Neuron (in vitro differentiated cells): ENCODE measurements around the gene HLA-E.
A peak's percentile ranks its signal among the peaks of the same experiment; 100 is the strongest.

Source experiments
- H2AFZ ChIP-seq: one replicate; pipeline ENCODE4 v1.6.1; 2013; ENCODE audit warnings: low read depth, mild to moderate bottlenecking, inconsistent platforms, low read length, moderate library complexity
- H3K27me3 ChIP-seq: one replicate; pipeline ENCODE4 v1.6.1; 2013; ENCODE audit warnings: low read length; ENCODE audit not compliant: insufficient read depth
- H3K36me3 ChIP-seq: one replicate; pipeline ENCODE4 v1.6.1; 2013; ENCODE audit warnings: low read length; ENCODE audit not compliant: insufficient read depth
- H3K4me1 ChIP-seq: one replicate; pipeline ENCODE4 v1.6.1; 2013; ENCODE audit warnings: low read length; ENCODE audit not compliant: insufficient read depth
- H3K4me3 ChIP-seq: 2 replicates; pipeline ENCODE4 v1.5.1; 2013; ENCODE audit warnings: mild to moderate bottlenecking, low read length, moderate library complexity
- H3K9me3 ChIP-seq: one replicate; pipeline ENCODE4 v1.6.1; 2013; ENCODE audit warnings: low read length

Gene HLA-E

GRCh38 chr6:30489081-30490025 lies at the start of gene HLA-E:
Gene HLA-E, plus strand, starts transcription at chr6:30489509. Its CDS starts 23 bp downstream, at chr6:30489532.
- peak within 1 kb of the TSS; percentile 75 for H2AFZ ChIP-seq
- H3K36me3 ChIP-seq = no peaks in the 10 kb centered on the region
- H3K9me3 ChIP-seq = no peaks in the 10 kb centered on the region
- peaks cover 6% of the 10 kb centered on the region for H3K4me1 ChIP-seq
- H3K27me3 ChIP-seq = no peaks in the 10 kb centered on the region
- peak within 1 kb of the TSS; percentile 70 for H3K4me3 ChIP-seq

DNA sequence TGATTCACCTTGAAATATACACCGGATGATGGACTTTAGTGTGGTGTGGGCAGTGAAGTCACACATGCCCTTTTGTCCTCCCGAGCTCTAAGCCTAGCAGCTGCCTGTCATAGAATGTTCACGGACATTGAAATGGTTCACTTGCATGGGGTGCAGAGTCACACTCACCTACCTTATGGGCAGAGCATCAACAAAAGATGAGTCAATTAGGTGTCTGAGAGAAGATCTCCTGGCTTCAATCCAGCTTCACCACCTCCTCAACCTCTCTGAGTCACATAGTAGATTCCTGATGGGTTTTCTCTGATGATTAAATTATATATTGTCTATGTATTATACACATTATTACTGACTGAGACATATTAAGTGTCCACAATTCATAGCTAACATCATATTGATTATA lies 48.1 kb upstream of the HLA-E start:
- H3K27me3 ChIP-seq = peaks cover 41% of the 10 kb centered on the region
- H3K9me3 ChIP-seq = no peaks in the 10 kb centered on the region
- no peaks in the 10 kb centered on the region for H3K4me1 ChIP-seq
- H2AFZ ChIP-seq = no peak overlapping the region
- H3K36me3 ChIP-seq = no peaks in the 10 kb centered on the region
- no peak overlapping the region for H3K4me3 ChIP-seq

- Histone ChIP-seq H3K4me3 (no peak overlapping the region), H3K9me3 (no peaks in the 10 kb centered on the region), H2AFZ (no peak overlapping the region), H3K4me1 (no peaks in the 10 kb centered on the region), H3K36me3 (no peaks in the 10 kb centered on the region), H3K27me3 (peaks cover 53% of the 10 kb centered on the region)
Measured at GRCh38 chr6:30443657-30444450, 45.5 kb upstream of the HLA-E start.

DNA sequence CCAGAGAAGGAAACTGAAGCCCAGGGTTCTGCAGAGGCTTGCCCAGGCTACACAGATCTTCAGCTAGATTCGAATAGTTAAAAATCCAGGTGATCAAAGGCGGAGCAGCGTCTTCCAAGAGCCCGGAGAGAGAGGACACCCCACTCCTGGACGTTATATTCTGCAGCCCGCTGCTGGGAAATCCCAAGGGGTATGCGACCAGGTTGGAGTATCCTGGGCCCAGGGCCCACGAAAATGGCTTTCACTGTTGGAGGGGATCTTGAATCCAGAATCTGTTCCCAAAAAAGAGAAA lies 44.9 kb upstream of the HLA-E start:
- Histone ChIP-seq H3K4me3 (no peak overlapping the region), H3K36me3 (no peaks in the 10 kb centered on the region), H3K4me1 (no peaks in the 10 kb centered on the region), H3K9me3 (no peaks in the 10 kb centered on the region), H3K27me3 (peaks cover 55% of the 10 kb centered on the region), H2AFZ (no peak overlapping the region)

DNA sequence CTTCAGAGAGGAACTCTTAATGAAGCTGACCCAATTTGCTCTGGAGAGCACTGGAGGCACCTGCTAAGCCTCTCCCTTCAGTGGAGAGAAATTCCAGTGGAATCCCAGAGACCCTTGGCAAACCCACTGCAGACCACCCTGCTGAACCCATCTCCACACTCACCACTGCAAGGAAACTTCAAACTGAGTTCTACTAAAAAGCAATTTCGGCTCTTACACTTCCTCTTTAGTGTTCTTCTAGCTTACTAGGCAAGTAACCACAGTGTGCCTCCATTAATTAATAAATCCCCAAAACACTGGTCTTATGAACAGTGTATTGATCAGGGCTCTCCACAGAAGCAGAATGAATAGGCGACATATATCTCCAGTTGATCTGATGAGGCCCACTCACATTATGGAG lies 43.0 kb upstream of the HLA-E start:
- H3K36me3 ChIP-seq = no peaks in the 10 kb centered on the region
- H3K9me3 ChIP-seq = no peaks in the 10 kb centered on the region
- no peak overlapping the region for H3K4me3 ChIP-seq
- peaks cover 64% of the 10 kb centered on the region for H3K27me3 ChIP-seq
- no peak overlapping the region for H2AFZ ChIP-seq
- H3K4me1 ChIP-seq = no peaks in the 10 kb centered on the region

- H3K9me3 ChIP-seq = no peaks in the 10 kb centered on the region
- H2AFZ ChIP-seq = no peak overlapping the region
- peaks cover 66% of the 10 kb centered on the region for H3K27me3 ChIP-seq
- H3K36me3 ChIP-seq = no peaks in the 10 kb centered on the region
- no peaks in the 10 kb centered on the region for H3K4me1 ChIP-seq
- no peak overlapping the region for H3K4me3 ChIP-seq
Measured at GRCh38 chr6:30447237-30447636, 42.1 kb upstream of the HLA-E start.

DNA sequence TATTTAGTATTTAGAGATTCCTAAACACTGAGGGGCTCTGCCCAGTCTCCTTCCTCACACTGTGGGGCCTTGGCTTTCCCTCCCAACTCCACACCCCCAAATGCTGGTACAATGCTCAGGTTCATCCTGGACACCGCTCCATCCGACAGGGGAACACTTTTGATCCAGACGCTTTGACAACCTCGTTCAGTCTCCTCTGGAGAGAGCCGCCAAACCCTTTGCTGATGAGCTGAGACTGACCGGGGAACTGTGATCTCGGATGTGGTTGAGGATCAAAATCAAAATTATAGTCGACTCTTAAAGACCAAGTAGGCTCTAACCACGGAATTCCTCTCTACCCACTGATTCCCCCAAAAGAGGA lies 38.8 kb upstream of the HLA-E start:
- Histone ChIP-seq H3K4me3 (no peak overlapping the region), H3K36me3 (no peaks in the 10 kb centered on the region), H2AFZ (no peak overlapping the region), H3K9me3 (no peaks in the 10 kb centered on the region), H3K4me1 (no peaks in the 10 kb centered on the region), H3K27me3 (peaks cover 62% of the 10 kb centered on the region)

DNA sequence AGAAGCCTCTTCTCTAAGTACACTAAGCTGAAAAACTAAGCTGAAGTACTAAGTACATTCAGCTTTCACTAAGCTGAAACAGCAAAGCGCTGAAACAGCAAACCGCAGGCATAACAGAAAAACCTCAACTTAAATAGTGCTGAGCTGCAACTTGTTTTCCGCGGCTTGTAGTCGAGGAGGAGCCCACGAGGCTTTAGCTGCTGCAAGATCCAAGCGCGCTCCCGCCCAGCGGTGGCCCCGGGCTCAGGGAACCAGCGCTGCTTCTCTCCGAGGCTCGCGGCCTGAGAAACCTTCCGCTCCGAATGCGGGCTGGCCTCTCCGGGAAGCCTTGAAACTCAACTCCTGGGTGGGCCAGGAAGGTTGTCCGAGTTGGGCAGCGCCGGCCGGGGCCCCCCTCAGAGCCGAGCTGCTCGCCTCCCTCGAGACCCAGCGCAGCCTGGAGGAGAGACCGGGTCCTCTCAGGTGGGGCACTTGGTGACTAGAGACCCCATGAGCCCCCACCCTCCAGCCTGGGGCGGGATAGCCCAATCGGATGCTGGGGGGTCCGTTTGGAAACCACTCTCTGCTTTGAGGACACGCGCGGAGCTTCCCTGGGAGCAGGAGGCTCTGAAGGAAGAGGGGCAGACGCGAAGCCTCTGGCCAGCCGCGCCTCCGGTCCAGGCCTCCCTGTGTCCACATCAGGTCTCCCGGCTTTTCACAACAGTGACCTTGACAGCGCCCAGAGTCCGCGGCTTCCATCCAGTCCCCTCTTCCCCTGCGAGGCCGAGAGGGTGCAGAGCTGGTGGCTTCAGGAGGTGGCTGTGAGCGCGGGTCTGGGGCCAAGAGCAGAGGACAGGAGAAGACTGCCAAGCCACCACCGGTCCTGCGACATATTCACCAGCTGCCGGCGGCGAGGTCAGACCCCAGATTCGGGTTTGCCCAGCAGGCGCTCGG lies 38.1 kb upstream of the HLA-E start:
- H3K27me3 ChIP-seq = peaks cover 61% of the 10 kb centered on the region
- H3K36me3 ChIP-seq = no peaks in the 10 kb centered on the region
- H3K9me3 ChIP-seq = no peaks in the 10 kb centered on the region
- no peaks in the 10 kb centered on the region for H3K4me1 ChIP-seq
- no peak overlapping the region for H2AFZ ChIP-seq
- no peak overlapping the region for H3K4me3 ChIP-seq

- H3K27me3 ChIP-seq = peaks cover 57% of the 10 kb centered on the region
- H2AFZ ChIP-seq = no peak overlapping the region
- no peak overlapping the region for H3K4me3 ChIP-seq
- no peaks in the 10 kb centered on the region for H3K36me3 ChIP-seq
- no peaks in the 10 kb centered on the region for H3K4me1 ChIP-seq
- no peaks in the 10 kb centered on the region for H3K9me3 ChIP-seq
Measured at GRCh38 chr6:30452736-30453507, 36.4 kb upstream of the HLA-E start.

DNA sequence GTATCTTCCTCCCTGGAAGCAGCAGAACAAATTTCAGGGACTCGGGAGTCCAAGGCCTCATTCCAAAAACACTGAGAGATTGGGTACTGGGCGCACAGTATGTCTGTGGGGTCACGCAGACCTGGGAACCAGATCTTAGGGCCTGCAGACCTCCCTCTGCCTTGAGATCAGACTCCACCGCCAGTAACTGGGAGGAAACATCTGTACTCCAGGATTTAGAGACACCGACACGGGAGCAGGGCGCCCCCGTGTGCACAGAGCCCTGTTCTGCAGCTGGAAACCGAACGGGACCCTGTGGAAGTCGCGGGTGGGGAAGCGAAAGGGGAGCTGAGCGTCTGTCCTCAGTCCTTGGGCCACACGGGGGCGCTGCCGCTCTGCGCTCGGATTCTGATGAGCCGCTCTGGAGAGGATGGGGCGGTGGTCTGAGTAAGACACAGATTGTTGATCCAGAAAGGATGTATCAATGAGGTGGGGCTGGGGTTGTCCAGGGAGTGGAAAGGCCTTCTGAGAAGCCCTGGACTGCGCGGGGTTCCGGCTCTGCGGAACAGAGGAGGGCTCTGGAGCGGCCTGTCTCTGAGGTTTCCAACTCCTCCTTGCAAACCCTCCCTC lies 35.7 kb upstream of the HLA-E start:
- H3K27me3 ChIP-seq = peaks cover 52% of the 10 kb centered on the region
- H2AFZ ChIP-seq = no peak overlapping the region
- H3K4me1 ChIP-seq = no peaks in the 10 kb centered on the region
- H3K36me3 ChIP-seq = no peaks in the 10 kb centered on the region
- H3K9me3 ChIP-seq = no peaks in the 10 kb centered on the region
- H3K4me3 ChIP-seq = no peak overlapping the region

GRCh38 chr6:30459145-30459544 lies 30.2 kb upstream of the HLA-E start:
- no peak overlapping the region for H2AFZ ChIP-seq
- no peak overlapping the region for H3K4me3 ChIP-seq
- H3K4me1 ChIP-seq = no peaks in the 10 kb centered on the region
- H3K27me3 ChIP-seq = peaks cover 50% of the 10 kb centered on the region
- H3K36me3 ChIP-seq = no peaks in the 10 kb centered on the region
- H3K9me3 ChIP-seq = peaks cover 4% of the 10 kb centered on the region

DNA sequence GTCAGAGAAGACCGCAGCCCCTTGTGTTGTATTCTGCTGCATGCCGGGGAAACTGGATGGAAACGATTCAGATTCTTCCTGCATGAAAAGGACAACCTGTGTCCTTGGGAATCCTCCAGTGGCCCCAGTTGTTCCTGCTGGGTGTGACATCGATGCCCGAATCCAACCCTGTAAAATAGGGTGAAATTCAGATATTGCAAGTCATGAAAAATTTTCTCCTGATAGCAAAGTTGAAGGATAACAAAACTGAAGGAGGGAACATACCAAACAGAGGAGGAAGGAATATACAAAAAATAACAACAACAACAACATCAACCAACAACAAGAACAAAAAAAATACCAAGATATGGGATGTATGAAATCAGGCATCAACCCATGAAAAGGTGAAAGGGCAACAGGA lies 28.3 kb upstream of the HLA-E start:
- peaks cover 8% of the 10 kb centered on the region for H3K9me3 ChIP-seq
- H3K4me3 ChIP-seq = no peak overlapping the region
- H3K36me3 ChIP-seq = no peaks in the 10 kb centered on the region
- peaks cover 3% of the 10 kb centered on the region for H3K4me1 ChIP-seq
- H2AFZ ChIP-seq = no peak overlapping the region
- peaks cover 59% of the 10 kb centered on the region for H3K27me3 ChIP-seq
